GM23338 (cell line): Measurements from ENCODE around the gene EYA2.

Experiments
- EZH2 ChIP-seq: fragments of 200-600 bp; sonication (generic); IDR thresholded peaks from one replicate; pipeline ENCODE4 v1.8.0; 2017; ENCODE audit warnings: antibody characterized with exemption, mild to moderate bottlenecking, low read depth; ENCODE audit not compliant: unreplicated experiment
- POLR2AphosphoS5 ChIP-seq: IDR thresholded peaks from 2 replicates; pipeline ENCODE4 v1.6.1; 2016; ENCODE audit warnings: antibody characterized with exemption, low read depth
- TF ChIP-seq, protein P1 (sequence below), 2 experiments: fragments of 200-600 bp in 1 of 2; sonication (generic) in 1 of 2; conservative IDR thresholded peaks; 2 replicates each; pipeline versions ENCODE4 v1.5.1 to v1.6.1; 2016 to 2017; ENCODE audit warnings: antibody characterized with exemption in 2 of 2, low read depth in 2 of 2, mild to moderate bottlenecking in 2 of 2, moderate library complexity in 1 of 2

- TF ChIP-seq EZH2 (no peak), POLR2AphosphoS5 (no peak)
- TF ChIP-seq, protein P1, sequence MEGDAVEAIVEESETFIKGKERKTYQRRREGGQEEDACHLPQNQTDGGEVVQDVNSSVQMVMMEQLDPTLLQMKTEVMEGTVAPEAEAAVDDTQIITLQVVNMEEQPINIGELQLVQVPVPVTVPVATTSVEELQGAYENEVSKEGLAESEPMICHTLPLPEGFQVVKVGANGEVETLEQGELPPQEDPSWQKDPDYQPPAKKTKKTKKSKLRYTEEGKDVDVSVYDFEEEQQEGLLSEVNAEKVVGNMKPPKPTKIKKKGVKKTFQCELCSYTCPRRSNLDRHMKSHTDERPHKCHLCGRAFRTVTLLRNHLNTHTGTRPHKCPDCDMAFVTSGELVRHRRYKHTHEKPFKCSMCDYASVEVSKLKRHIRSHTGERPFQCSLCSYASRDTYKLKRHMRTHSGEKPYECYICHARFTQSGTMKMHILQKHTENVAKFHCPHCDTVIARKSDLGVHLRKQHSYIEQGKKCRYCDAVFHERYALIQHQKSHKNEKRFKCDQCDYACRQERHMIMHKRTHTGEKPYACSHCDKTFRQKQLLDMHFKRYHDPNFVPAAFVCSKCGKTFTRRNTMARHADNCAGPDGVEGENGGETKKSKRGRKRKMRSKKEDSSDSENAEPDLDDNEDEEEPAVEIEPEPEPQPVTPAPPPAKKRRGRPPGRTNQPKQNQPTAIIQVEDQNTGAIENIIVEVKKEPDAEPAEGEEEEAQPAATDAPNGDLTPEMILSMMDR (conservative IDR thresholded peaks at IDR 0.05; ENCODE audit: low read depth in 2 of 2), result no peak
Measured at GRCh38 chr20:47120346-47120936, 225.8 kb downstream of the EYA2 start.
